Sigmoid colon (tissue), 4 donors: Measurements from ENCODE around the gene SLC41A1.

Experiments
- CTCF ChIP-seq, 4 experiments: fragments of 450-650 bp in 3 of 4; fragments of 200-600 bp in 1 of 4; IDR thresholded peaks; one replicate each; pipeline ENCODE4 v1.5.1; 2016 to 2019; ENCODE audit warnings: antibody characterized with exemption in 4 of 4, mild to moderate bottlenecking in 3 of 4, moderate library complexity in 2 of 4
- EP300 ChIP-seq, 4 donors: sonication (generic); formaldehyde crosslinking; IDR thresholded peaks; one replicate each; pipeline ENCODE4 v1.6.1; 2017; ENCODE audit warnings: antibody characterized with exemption in 4 of 4
- POLR2A ChIP-seq, 2 donors: fragments of 450-650 bp; IDR thresholded peaks; one replicate each; pipeline ENCODE4 v1.6.1; 2016; ENCODE audit warnings: antibody characterized with exemption in 2 of 2, mild to moderate bottlenecking in 2 of 2, moderate library complexity in 2 of 2
- POLR2AphosphoS5 ChIP-seq, 4 donors: sonication (generic); formaldehyde crosslinking; IDR thresholded peaks; one replicate each; pipeline ENCODE4 v1.6.1; 2017; ENCODE audit warnings: antibody characterized with exemption in 4 of 4

GRCh38 chr1:205770618-205771017 is 42.4 kb downstream of the SLC41A1 start:
- TF ChIP-seq EP300 (IDR thresholded peaks at IDR 0.05) (no peak), CTCF (IDR thresholded peaks at IDR 0.05) (no peak), POLR2AphosphoS5 (IDR thresholded peaks at IDR 0.05) (no peak), POLR2A (IDR thresholded peaks at IDR 0.05) (no peak)
